A673 (cell line): ENCODE measurements around the gene PRKCA.

Experiments
- CTCF ChIP-seq: fragments of 300-800, 200-600 bp; sonication (generic); conservative IDR thresholded peaks from 2 replicates; pipeline ENCODE4 v1.5.1; 2017; ENCODE audit warnings: low read depth, mild to moderate bottlenecking, antibody characterized with exemption, low read length, moderate library complexity, mixed read lengths
- EZH2 ChIP-seq: fragments of 200-600 bp; sonication (generic); IDR thresholded peaks from 2 replicates; pipeline ENCODE4 v1.6.1; 2017; ENCODE audit warnings: borderline replicate concordance, low read depth, mild to moderate bottlenecking, mixed read lengths, antibody characterized with exemption, low read length; ENCODE audit not compliant: poor library complexity, severe bottlenecking

GRCh38 chr17:66406701-66407644 is 104.6 kb downstream of the PRKCA start:
- no peak for TF ChIP-seq CTCF
- TF ChIP-seq EZH2: no peak
